H7 (cell line): ENCODE results near the gene SCIN. TPM values are rescaled to one million over a fixed set of nuclear protein-coding genes. Genes with fewer than 3 reads are reported as not detected.

ENCODE experiments used
- DNase-seq: peaks from one replicate; pipeline ENCODE4 v3.0.0; 2012
- H3K27me3 ChIP-seq: 2 replicates; pipeline ENCODE4 v1.6.0; 2011; ENCODE audit warnings: mild to moderate bottlenecking, low read length; ENCODE audit not compliant: control insufficient read depth, insufficient read depth
- H3K36me3 ChIP-seq: replicated peaks from 2 replicates; pipeline ENCODE4 v1.5.1; 2011; ENCODE audit warnings: low read length; ENCODE audit not compliant: control insufficient read depth, insufficient read depth
- H3K4me3 ChIP-seq: 2 replicates; pipeline ENCODE4 v1.5.1; 2011; ENCODE audit warnings: low read depth, mild to moderate bottlenecking, control low read depth, low read length, moderate library complexity; ENCODE audit not compliant: insufficient read depth
- total RNA-seq: library from RNA; depleted of rRNA; stranded (reverse); fragments of >200 nt; shearing (Covaris generic); gene quantifications from 2 replicates; pipeline ENCODE4 v1.2.3, GENCODE V29; 2014

The SCIN gene
- total RNA-seq, 1 experiment from 2014 or later = not detected

DNA sequence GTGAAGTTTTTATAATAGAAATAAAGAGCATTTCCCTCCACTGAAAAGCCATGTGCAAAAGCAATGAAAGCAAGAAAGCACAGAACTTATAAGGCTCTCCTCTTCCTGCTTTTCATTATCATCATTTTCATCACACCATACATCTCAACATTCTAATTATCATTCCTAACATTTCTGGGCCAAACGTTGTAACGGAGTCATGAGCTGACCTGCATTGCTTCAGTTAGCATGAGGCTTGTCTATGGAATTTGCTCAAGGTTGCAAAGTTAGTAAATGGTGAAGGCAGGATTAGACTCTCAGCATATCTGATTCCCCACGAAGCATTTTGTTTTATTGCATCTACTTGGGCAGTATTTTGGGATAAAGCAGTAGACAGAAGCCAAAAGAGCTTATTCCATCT, 11.4 kb downstream of the SCIN start:
- DNase-seq = no peak
- no peaks in the 10 kb centered on the region for H3K27me3 ChIP-seq
- H3K36me3 ChIP-seq = no peaks in the 10 kb centered on the region
- no peak overlapping the region for H3K4me3 ChIP-seq

DNA sequence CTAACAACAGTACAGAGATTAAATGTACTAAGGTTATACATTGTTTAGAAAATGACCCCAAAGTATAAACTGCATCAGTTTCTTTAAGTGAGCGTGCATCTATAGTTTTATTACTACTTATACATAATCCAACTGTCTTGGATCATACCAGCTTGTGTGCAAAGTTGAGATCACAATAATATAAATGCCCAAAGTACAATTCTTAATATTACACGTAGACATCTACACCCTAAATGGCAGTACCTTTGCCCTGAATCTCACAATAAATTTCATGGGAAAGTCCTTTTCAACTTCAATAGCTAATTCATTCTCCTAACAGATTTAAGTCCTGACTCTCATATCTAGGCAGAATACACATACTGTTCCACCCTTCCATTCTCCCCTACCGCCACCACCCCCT, 11.8 kb downstream of the SCIN start:
- no peak for DNase-seq

DNA sequence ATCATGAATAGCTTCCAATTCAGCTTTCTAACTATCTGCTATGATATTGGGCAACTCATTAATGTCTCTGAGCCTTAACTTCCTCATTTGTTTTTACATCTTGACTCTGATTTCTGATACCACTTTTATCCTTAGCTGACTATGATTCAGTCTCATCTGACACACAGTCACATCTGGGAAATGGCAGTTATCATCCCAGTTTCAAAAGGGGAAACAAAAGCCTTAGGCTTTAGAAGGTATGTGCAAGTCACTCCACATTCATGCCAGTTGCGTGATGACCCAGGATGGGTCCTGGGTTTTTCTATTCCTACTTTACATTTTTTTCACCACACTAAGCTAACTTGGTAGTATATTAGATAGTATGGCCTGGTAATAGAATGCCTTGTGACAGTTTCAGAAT, 12.7 kb downstream of the SCIN start:
- H3K36me3 ChIP-seq = no peaks in the 10 kb centered on the region
- no peaks in the 10 kb centered on the region for H3K27me3 ChIP-seq
- no peak for DNase-seq
- H3K4me3 ChIP-seq = no peak overlapping the region

More for the DNA sequence above, 11.8 kb downstream of the SCIN start:
- no peak overlapping the region for H3K4me3 ChIP-seq
- H3K27me3 ChIP-seq = no peaks in the 10 kb centered on the region
- no peaks in the 10 kb centered on the region for H3K36me3 ChIP-seq

DNA sequence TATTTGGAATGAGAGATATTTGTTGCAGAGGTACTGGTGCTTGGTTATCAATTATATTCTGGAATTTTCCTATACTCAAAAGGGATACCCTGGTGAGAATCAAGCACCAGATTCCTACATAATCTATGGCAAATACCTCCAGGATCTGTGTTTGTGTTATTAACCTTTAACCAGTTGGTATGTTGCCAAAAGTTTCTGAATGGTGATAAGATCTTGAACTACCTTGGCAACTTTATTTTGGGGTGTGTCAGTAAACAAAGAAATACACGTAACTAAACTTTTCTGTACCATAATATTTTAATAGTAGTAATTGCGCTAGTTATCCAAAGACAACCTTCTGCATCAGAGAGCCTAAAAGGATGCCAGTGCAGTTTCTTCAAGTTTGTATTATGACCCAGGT, 13.4 kb downstream of the SCIN start:
- Histone ChIP-seq H3K27me3 (no peaks in the 10 kb centered on the region), H3K36me3 (no peaks in the 10 kb centered on the region), H3K4me3 (no peak overlapping the region)
- DNase-seq = no peak

DNA sequence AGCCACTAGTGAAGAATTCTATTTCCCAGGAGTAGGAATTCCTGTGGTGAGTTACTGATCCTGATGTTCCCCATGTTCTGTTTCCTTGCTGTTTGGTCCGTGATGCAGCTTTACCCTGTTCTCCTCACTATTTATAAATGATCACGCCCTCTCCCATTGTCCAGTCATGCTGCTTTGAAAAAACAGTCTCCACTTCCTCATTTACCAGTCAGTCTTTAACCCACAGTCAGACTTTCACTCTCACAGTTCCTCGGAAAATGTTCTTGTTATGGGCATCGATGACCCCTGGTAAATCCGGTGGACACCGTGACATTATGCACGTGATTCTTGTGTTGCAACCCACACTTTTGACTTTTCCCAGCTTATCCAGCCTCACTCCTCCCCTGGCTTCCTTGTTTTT, 14.4 kb downstream of the SCIN start:
- H3K36me3 ChIP-seq = no peaks in the 10 kb centered on the region
- DNase-seq = no peak
- H3K4me3 ChIP-seq = no peak overlapping the region
- no peaks in the 10 kb centered on the region for H3K27me3 ChIP-seq

GRCh38 chr7:12586271-12586670, 15.8 kb downstream of the SCIN start:
- Histone ChIP-seq H3K27me3 (no peaks in the 10 kb centered on the region), H3K4me3 (no peak overlapping the region), H3K36me3 (no peaks in the 10 kb centered on the region)
- no peak for DNase-seq

- H3K36me3 ChIP-seq = no peaks in the 10 kb centered on the region
- H3K4me3 ChIP-seq = no peak overlapping the region
- no peaks in the 10 kb centered on the region for H3K27me3 ChIP-seq
- DNase-seq = no peak
Measured at GRCh38 chr7:12588259-12588904, 17.9 kb downstream of the SCIN start.

DNA sequence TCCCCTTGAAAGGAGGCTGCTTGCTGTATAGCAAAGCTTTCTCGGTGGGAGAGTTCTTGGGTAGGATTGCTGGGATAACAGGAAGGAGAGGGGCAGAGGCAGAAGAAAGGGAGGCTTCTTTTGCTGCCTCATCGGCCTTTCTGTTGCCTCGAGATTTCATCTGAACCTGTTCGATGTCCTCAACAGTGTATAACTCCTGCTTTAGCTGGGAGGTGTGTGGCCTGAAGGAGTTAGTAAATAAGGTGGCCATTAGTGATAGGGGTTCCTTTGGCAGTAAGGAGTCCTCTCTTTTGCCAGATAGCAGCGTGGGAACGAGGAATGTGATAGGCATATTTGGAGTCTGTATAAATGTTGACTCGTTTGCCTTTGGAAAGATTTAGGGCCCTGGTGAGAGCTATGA, 20.0 kb downstream of the SCIN start:
- DNase-seq = no peak
- Histone ChIP-seq H3K36me3 (no peaks in the 10 kb centered on the region), H3K27me3 (no peaks in the 10 kb centered on the region), H3K4me3 (no peak overlapping the region)

- no peaks in the 10 kb centered on the region for H3K27me3 ChIP-seq
- no peak overlapping the region for H3K4me3 ChIP-seq
Measured at GRCh38 chr7:12594122-12594897, 23.8 kb downstream of the SCIN start.

DNA sequence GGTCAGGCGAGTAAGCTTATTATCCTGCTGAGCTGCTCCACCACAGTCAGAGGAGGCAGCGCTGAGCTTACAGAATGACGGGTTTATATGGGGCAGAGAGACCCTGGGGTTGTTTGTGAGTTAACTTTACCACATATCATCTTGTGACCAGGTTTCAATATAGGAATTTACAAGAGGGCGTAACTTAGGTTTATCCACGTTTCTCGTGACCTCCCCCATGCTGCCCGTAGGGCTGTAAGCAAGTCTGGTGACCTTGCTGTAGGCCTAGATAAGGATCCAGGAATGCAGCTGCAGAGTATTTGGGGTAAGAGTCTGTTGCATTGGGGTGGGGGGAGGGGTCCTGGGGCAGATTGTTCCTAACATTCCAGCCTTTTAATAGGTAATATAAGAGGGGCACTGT, 24.6 kb downstream of the SCIN start:
- H3K27me3 ChIP-seq = no peaks in the 10 kb centered on the region
- no peaks in the 10 kb centered on the region for H3K36me3 ChIP-seq
- DNase-seq = no peak
- no peak overlapping the region for H3K4me3 ChIP-seq

More at GRCh38 chr7:12594122-12594897, 23.8 kb downstream of the SCIN start:
- no peak for DNase-seq
- H3K36me3 ChIP-seq = no peaks in the 10 kb centered on the region

GRCh38 chr7:12596225-12596790, 25.8 kb downstream of the SCIN start:
- H3K27me3 ChIP-seq = no peaks in the 10 kb centered on the region
- no peak overlapping the region for H3K4me3 ChIP-seq
- no peaks in the 10 kb centered on the region for H3K36me3 ChIP-seq
- DNase-seq = no peak

DNA sequence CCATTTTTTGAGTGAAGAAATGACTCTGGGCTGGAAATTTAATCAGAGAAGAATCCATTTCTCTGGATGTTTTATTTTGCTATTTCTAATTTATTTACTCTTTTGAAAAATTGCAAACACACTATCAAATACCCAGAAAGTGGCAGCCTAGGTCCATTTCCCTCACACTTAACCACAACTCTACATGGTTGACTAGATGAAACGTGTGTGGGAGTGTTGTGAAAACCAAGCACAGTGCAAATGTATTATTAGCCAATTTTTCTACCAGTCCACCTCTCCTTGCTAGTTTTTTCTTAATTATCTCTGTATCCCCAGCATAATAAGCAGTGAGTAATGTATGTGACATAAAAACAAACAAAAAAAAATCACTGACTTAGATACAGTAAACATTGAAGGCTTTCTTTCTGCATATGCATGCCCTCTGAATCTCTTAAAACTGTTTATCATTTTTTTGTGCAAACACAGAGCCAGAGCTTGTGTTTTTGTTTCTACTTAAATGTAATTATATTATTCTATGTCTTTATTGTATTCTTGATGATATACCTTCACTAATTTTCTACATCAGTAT, 30.9 kb downstream of the SCIN start:
- no peak for DNase-seq
- Histone ChIP-seq H3K27me3 (no peaks in the 10 kb centered on the region), H3K36me3 (no peaks in the 10 kb centered on the region), H3K4me3 (no peak overlapping the region)

DNA sequence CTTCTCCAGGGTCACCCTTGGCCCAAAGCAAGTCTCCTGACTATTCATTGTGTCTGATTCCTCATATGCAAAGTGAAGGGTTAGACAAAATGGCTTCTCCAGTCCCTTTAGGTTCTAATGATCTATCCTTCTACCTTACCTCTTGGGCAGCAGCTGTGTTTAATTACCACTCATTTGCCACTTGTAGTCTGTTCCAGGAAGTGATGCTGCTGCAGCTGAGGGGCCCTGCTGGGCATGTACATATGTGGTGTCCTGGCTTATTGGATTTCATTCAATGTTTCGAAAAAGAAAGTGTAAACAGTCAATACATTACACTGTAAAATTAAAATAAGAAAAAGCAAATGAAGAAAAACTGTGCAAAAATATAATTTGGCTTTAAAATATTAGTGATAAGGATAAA, 36.6 kb downstream of the SCIN start:
- Histone ChIP-seq H3K27me3 (no peaks in the 10 kb centered on the region), H3K36me3 (no peaks in the 10 kb centered on the region), H3K4me3 (no peak overlapping the region)
- no peak for DNase-seq

- Histone ChIP-seq H3K4me3 (no peak overlapping the region), H3K27me3 (no peaks in the 10 kb centered on the region), H3K36me3 (no peaks in the 10 kb centered on the region)
- no peak for DNase-seq
Measured at GRCh38 chr7:12609561-12609960, 39.0 kb downstream of the SCIN start.

- Histone ChIP-seq H3K36me3 (no peaks in the 10 kb centered on the region), H3K27me3 (no peaks in the 10 kb centered on the region), H3K4me3 (no peak overlapping the region)
- no peak for DNase-seq
Measured at GRCh38 chr7:12610899-12611298, 40.4 kb downstream of the SCIN start.
